ENCODE results near the gene ACAP3.

Gene ACAP3

GRCh38 chr1:1345384-1345783, 37.7 kb upstream of the ACAP3 start:
- no peak for DNase-seq (ENCODE audit: low read depth)

GRCh38 chr1:1344655-1345361, 37.1 kb upstream of the ACAP3 start:
- DNase-seq (ENCODE audit: low read depth) = no peak

- no peak for DNase-seq (ENCODE audit: low read depth)
These were observed 36.2 kb upstream of the ACAP3 start for GRCh38 chr1:1343811-1344421.

- no peak for DNase-seq (ENCODE audit: low read depth)
These were observed 34.9 kb upstream of the ACAP3 start for GRCh38 chr1:1342584-1343115.

- no peak for DNase-seq (ENCODE audit: low read depth)
These were observed 34.4 kb upstream of the ACAP3 start for GRCh38 chr1:1342061-1342562.

GRCh38 chr1:1341549-1342021, 33.9 kb upstream of the ACAP3 start:
- DNase-seq (ENCODE audit: low read depth) = no peak

- DNase-seq (ENCODE audit: low read depth) = no peak
These were observed 33.2 kb upstream of the ACAP3 start for GRCh38 chr1:1340791-1341548.

- DNase-seq (ENCODE audit: low read depth) = no peak
These were observed 32.5 kb upstream of the ACAP3 start for GRCh38 chr1:1340185-1340584.

GRCh38 chr1:1338278-1338677, 30.5 kb upstream of the ACAP3 start:
- DNase-seq (ENCODE audit: low read depth) = no peak

GRCh38 chr1:1337793-1338147, 30.0 kb upstream of the ACAP3 start:
- DNase-seq (ENCODE audit: low read depth) = no peak

GRCh38 chr1:1336931-1337792, 29.4 kb upstream of the ACAP3 start:
- no peak for DNase-seq (ENCODE audit: low read depth)

- no peak for DNase-seq (ENCODE audit: low read depth)
These were observed 28.7 kb upstream of the ACAP3 start for GRCh38 chr1:1336446-1336845.

GRCh38 chr1:1335792-1336248, 28.1 kb upstream of the ACAP3 start:
- no peak for DNase-seq (ENCODE audit: low read depth)

GRCh38 chr1:1335283-1335682, 27.6 kb upstream of the ACAP3 start:
- no peak for DNase-seq (ENCODE audit: low read depth)

- no peak for DNase-seq (ENCODE audit: low read depth)
These were observed 27.1 kb upstream of the ACAP3 start for GRCh38 chr1:1334835-1335234.

- no peak for DNase-seq (ENCODE audit: low read depth)
These were observed 26.0 kb upstream of the ACAP3 start for GRCh38 chr1:1333551-1334241.

GRCh38 chr1:1332774-1333480, 25.2 kb upstream of the ACAP3 start:
- no peak for DNase-seq (ENCODE audit: low read depth)

- DNase-seq (ENCODE audit: low read depth) = no peak
These were observed 24.5 kb upstream of the ACAP3 start for GRCh38 chr1:1332031-1332755.

GRCh38 chr1:1331068-1331965, 23.6 kb upstream of the ACAP3 start, which contains the start of gene TAS1R3:
Gene TAS1R3 (plus strand): TSS chr1:1331280. CDS start chr1:1331346, 66 bp downstream.
- DNase-seq (ENCODE audit: low read depth) = peak; percentile 53

Data from fibroblast of gingiva (primary cell).